ENCODE data around the gene MORN5.

MORN5 gene

DNA sequence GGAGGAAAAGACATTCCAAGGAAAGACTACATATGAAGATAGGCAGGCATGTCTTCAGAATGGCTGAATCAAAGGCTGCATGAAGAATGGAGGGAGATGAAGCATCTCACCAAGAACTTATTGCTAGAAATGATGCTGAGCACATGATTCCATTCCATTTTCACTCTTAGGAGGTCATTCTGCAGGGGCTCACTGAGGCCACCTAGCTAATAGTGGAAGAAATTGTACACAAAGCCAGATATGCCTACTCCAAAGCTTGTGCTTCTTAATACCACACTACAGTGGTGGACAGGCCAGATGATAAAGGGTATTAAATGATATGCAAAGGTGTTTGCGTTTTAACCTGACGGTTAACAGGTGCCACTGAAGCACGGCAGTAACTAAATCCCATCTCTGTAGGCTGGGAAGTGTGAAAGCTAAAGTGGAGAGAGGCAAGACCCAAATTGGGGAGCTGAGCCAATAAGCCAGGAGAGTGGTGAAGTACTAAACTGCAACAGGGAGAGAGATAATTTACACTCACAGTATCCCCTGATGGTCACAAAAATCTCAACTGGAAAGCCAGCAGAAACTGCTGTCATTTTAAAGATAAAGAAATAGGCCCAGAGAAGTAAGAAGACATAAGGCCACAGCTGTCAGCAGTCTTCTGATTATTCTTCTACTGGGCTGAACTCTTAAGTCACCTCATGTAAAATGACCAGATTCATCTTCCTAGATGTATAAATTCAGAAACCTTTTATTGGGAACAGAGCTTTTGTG lies 14.7 kb upstream of the MORN5 start:
- no peak for DNase-seq

DNA sequence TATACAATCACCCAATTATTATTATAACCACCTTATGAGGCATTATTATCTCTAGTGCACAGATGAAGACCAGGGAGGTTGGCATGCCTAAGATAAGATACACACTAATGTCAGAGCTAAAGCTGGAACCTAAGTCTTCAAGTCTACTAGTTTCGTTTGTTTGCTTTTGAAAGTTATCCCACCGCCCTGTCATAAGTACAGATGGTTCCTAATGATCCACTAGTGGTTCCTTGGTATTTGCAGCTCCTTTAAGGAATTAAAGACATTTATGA lies 14.2 kb upstream of the MORN5 start:
- no peak for DNase-seq

DNA sequence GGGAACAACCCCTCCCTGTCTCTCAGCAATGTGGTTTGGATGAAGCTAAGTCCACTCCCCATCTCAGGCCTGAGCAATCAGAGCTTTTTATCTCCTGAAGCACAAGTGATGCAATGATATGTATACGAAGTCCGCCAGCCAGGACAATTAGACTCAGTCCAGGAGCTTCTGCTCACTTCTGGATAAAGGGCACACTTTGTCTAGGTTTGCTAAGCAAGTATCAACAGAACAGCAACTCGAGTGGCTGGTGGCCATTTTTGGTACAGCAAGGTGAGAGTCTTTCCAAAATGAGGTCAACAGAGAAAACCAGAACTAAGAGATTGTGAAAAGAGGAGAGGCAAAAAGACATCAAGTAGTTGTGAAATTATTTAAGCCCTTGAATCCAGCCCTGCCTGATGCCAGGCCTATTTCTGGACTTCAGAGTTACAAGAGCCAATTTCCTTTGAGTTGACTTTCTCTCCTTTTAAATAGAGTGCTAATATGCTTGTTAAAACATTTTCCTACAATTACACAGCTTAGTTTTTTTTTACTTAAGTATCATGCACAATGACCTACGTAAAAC lies 8.4 kb upstream of the MORN5 start:
- no peak for DNase-seq

DNA sequence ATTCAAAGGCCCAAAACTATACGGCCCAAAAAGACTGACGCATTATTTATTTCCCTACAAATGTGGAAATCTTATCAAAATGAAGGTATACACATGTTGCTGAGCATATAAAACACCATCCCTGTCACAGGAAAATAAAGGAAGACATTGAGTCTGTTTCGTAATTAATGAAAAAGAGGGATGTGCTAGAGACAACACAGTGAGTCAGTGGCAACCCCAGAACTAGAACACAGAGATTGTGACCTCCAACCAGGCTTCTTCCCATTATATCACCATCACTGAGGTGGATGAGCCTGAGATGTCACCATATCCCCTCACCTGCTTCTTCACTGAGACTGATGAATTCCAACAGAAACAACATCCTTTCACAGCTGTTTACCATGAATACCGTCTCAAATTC lies 3.9 kb upstream of the MORN5 start:
- DNase-seq, result no peak

DNA sequence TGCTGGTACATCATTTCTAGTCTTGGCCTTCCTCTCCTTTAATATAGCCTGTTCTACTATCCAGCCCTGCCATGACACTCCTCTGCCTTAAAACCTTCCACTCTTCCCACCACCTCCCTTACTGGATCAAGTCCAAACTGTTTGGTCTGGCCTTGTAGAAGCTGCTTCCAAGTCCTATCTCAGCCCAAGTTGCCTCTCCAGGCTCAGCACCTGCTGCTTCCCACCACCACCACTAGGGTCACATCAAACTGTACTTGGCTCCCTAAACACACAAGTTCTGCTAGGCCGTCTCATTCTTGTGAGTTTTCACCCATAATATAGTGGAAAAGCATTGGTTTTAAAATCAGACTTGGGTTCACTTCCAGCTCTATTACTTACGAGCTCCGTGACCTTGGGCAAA lies 1.5 kb upstream of the MORN5 start:
- DNase-seq, result peak; percentile 55

DNA sequence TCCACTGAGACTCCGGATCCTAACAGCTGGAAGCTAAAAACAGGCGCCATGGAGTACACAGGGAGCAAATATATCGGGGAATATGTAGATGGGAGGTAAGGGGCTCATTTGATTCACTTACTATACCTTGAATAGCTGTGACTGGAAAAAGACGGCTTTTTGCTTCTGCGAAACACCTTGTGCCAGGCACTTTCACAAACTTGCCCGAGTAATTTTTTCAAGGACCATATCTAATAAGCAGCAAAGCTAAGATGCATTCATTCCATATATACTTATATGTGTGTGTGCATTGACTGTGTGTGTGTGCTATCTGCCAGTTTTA lies 178 bp downstream of the MORN5 start:
- DNase-seq, result no peak

DNA sequence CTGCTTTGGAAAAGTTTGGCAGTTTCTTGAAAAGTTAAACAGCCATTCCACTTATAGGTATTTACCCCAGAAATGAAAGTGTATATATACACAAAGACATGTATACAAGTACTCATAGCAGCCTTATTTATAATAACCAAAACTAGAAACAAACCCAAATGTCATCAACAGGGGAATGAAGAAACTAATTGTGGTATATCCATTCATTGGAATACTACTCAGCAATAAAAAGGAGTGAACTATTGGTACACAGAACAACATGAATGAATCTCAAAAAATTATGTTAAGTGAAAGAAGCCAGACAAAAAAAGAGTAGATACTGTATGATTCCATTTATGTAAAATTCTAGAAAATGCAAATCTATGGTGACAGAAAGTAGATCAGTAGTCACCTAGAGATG lies 2.7 kb downstream of the MORN5 start:
- DNase-seq, result no peak

DNA sequence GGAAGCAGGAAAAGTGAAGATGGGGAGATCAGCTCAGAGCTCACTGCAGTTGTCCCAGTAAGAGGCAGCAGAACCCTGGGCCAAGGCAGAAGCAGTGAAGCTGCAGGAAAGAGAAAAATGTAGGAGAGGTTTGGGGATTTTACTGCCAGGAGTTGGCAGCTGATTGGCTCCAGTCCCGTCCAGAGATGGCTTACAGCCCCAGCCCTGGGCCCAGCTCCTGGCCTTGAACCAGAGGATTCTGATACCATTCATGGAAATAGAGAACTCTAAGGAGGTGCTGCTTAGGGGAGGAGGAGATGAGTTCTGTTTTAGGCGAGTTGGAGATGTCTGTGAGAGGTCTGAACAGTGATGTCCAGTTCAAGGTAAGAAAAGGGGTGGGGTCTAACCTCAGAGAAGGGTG lies 4.6 kb downstream of the MORN5 start:
- DNase-seq, result no peak

DNA sequence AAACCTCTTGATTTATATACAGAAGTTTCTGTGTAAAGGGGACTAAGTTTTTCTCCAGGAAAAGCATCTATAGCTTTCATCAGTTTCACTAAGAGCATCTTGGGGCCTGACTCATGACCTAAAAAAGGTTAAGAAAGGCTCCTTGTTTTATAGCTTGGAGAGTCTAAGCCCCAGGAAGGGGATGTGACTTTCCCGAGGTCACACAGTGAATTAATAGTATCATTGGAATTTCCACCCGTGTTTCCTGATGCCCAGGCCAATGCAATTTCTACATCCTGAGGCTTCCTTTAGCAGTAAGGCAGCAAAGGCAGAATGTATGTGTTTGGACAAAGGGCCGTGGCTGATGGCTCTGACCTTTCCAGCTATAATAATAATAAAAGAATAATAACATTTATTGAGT lies 8.6 kb downstream of the MORN5 start:
- no peak for DNase-seq

DNA sequence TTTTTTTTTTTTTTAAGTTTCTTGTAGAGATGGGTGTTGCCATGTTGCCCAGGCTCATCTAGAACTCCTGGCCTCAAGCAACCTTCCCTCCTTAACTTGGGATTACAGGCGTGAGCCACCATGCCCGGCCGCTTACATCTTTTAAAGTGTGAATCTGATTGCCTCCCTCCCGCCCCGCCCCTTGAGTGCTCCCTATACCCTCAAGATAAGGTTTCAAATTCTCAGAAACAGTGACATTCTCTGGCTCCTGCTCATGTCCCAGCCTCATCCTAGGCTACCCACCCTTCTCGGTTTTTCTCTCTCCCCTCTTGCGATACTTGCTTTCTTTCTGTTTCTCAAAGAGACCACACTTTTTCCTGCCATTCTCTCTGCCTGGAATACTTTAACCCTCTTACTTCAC lies 12.4 kb downstream of the MORN5 start:
- DNase-seq, result no peak

DNA sequence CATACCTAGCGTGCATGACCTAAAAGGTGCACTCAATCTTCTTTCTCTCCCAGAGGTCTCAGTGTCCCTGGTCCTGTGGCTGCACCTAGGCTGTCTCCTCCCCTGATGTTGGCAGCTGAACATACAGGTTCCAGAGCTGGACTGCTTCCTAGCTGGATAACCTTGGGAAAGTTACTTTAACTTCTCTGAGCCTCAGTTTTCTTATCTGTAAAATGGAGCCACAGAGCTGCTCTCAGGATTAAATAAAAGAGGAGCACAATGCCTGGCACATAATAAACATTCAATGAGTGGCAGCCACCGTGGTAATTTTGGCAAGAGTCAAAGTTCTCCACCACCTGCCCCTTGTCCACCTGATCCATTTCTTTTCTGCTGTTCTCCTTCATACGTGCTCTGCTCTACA lies 14.0 kb downstream of the MORN5 start:
- no peak for DNase-seq

DNA sequence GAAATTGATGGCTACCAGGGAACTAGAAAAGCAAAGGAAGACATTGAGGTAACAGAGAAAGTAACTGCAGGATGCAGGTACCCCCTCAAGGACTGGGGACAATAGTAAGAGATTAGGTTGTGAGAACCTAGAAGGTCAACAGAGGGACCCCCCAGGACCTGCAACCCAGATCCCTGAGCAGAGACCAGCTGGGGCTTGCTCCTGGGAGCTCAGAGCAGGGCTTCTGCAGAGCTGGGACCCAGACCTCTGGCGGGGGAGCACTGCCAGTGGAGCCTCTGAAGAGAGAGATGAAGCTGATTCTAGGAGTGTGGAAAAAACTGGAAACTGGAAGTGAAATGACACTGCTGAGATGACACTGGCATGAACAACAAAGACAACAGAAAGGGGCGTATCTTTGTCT lies 17.2 kb downstream of the MORN5 start:
- no peak for DNase-seq

DNA sequence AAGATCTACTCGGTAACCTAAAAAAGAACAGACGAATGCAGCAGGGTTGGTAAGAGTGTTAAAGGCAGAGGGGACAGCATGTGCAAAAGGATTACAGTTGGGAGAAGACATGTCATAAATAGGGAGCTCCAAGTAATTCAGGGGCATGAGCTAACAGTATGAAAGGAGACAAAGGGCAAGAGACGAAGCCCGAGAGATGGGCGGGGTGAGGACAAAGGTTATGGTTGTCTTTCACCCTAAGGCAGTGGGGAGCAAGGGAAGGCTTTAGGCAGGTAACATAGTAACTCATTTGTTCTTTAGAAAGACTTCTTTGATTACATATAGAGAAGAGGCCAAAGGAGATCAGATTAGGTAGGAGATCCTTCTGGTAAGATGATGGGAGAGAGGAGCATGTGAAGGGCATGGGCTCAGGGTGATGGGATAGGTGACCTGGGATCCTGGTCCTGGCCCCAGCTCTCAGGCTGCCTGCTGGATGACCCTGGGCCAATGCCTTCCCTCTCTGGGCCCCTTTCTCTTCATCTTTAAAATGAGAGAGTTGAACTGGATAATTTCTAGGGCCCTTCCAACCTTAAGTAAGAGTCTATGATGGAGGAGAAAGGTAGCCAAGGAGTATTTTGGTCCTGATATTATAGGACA lies 19.5 kb downstream of the MORN5 start:
- DNase-seq, result no peak

DNA sequence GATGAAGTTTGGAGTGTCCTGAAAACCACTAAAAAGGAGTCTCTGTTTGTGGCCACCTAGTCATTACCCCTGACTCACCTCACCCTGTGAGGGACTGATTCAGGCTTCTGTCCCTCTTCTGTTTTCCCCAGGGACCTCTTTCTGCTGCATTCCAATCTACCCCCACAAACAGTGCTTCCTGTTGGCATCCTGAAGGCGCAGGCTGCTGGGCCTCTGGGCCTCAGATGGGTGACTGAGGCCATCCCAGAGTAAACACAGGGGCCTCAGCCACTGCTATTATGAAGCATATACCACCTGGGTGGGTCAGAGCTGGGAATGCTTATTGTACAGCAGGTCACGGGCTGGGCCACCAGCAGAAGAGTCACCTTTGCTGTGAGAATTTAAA lies 20.0 kb downstream of the MORN5 start:
- DNase-seq, result no peak

DNA sequence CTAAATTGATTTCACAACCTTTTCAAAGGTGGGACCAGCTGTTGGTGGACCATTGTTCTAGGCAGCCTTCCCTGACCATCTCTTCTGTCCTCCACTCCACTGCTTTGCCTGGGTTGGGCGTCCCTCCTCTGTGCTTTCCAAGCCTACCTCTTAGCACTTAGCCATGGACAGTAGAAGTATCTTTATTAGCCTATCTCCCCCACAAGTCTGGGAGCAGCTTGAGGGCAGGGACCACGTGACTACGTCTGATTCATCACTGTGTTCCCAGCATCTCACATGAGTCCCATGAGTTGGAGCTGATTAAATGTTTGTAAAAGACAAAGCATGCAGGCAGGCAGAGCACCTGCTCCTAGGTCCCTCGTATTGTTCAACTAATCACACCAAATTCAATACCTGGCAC lies 20.9 kb downstream of the MORN5 start:
- DNase-seq, result no peak

DNA sequence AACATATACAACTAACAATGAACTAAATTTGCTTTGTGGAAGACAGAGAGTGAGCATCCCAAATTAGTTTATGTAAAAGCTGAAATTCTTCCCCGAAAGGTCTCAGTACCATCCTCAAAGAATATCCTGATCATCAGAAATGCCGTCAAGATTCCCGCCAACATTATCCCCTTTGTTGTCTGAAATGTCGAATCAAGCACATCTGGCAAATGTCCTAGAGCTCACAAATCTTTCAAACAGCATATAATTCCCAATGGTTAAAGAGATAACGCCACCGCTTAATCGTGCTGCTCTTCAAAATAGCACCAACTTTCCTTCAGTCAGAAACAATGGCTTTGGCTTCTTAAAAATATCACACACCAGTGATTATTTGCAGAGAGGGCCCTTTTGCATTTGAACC lies 23.8 kb downstream of the MORN5 start:
- DNase-seq, result no peak

DNA sequence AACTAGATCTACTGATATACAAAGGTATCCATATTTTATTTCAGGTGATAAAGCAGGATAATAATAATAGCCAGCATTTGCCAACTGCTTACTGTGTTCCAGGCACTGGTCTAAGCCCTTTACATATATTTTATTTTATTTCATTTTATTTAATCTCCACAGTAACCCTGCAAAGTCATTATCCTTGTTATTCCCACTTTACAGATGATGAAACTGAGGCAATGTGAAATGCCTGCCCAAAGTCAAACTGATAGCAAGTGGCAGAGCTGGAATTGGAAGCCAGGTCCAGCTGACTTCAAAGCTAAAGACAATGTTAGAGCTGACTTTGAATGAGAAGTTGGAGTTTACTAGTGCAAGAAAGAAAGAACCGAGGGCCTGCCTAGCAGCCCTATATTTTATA lies 24.8 kb downstream of the MORN5 start:
- no peak for DNase-seq

DNA sequence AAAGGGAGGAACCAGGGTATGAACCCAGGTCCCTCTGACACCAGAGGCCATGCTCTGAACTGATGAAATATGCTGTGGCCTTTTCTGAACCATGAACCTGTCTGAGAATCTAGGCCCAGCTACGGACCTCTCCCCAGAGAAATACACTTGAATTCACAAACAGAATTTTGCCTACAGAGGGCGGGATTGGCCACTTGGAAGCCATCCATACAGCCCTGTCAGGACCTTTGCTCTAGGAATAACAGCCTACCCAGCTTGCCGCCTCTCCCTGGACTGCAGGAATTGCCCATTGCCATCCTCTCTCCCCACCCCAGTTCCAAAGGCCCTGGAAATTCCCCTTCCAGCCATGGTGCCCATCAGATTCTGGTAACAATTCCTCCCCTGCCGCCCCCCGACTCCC lies 26.6 kb downstream of the MORN5 start:
- DNase-seq, result no peak

DNA sequence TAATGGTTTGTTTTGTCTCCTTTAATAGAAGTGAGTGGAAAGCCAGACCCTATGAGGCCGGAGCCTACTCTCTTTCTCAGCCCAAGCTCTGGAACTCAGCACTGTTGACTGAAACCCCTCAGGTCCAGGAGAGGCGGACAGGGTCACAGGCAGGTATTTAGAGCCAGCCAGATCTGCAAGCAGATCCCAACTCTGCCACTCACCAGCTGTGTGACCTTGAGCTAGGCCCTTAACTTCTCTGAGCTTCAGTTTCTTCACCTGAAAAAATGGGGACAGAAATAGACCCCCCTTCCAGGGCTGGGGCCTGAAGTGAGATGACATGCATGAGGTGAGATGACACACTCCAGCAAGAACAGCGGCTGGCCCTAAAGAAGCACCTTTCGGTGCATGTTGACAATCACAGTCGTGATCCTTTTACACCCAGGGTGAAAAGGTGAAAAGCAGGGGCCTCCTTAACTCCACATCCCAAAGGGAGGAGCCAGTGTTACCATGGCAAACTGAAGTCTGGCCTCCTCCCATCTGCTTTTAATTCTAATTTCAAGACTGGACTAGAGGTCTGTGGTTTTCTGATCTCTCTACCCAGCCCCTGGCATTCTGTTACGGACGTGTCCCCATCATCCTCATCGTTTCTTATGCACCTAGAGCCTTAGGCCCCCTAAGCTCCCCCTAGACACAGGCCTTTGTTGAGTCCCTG lies 27.2 kb downstream of the MORN5 start:
- DNase-seq, result no peak

DNA sequence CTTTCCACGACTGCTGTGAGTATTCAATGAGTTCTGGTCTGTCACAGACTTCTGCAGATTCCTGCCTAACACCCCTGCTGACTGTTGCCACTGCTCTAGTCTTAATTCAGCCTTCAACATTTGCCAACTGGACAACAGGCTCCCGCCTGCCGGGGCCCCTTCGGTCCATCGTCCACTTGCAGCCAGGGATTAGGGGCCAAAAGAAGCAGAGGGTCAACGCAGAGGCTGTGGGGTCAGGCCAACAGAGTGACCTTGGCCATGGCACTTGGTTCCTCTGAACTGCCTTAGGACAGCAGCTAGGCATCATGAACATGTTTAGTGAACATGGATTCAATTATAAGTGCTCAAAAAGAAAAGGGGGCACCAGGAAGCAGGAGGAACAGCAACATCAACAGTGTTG lies 28.7 kb downstream of the MORN5 start:
- DNase-seq, result no peak

DNA sequence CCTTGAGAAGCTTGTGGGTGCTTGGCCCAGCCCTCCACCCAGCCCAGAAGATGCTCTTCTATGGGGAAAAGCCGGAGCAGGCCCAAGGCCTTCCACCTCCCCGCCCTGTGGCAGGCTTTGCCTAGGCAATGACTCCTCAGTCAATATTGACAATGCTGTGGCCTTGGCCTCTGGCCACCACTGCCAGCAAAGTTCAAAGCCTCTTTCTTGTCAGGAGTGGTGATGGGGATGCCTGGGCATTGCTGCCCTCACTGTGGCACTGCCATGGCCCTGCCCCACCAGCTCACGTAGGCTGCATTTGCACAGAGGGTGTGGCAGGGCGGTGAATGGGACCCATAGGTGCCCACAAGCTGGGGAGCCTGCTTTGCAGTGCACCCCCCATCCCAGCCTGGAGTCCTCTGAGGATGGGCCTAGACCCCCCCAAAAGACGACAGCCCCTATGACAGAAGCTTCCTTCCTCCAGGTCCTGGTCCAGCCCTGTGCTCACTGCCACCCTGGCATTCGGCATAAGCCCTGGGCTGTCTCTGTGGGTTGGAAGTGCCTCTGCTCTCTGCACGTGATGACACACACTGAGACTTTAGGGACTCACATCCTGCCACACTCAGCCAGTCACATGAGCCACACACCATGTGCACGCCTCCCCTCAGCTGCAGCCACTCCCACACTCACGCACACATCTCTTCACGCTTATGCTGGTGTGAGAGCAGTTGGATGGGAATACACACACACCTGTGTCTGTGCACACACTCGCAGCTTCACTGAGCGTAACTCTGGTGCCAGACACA lies 31.1 kb downstream of the MORN5 start:
- DNase-seq, result peak; percentile 43

DNA sequence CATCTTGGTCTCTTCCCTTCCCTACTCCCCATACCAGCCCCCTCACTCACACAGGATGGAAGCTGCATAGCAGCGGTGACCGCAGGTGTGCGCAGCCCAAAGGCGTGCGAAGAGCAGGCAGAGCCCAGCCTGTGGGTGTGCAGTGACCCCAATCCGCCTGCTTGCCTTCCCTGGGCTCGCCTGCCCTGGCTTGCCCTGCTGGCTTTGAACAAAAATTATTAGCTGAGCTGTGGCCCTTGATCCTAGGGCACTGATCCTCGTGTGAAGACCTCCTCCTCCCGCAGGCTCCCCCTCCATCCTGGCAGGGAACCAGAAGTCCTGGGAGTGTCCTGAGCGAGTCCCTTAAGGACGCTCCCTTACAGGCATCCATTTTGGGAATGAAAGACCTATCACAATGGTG lies 31.9 kb downstream of the MORN5 start:
- DNase-seq, result no peak

DNA sequence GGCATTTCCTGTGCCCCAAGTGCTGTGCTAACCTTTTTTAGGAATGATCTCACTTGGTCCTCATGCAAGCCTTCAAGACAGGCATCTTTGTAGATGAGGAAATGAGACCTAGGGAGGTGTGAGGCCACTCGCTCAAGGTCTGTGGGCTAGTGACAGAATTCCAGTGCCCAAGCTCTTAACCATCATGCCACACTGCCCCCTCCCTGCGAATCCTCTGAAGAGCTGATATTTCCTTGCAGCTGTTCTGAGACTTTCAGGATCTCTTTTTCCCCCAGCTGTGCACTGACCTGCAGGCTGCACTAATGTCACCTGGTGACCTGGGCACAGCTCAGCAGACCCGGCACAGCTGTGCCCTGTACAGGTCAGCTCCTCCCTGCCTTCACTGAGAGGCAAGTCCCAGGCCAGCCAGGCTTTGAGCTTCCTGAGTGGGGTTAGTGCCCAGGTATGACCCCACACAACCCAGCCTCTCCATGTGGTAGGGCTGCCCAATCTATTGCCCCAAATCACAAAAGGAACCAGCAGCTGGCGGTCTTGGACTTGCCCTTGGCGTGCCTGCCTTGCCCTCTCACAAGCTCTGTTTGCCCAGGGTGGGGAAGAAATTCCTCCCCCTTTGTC lies 32.7 kb downstream of the MORN5 start:
- no peak for DNase-seq
